Sigmoid colon (tissue), 4 donors: ENCODE results near the gene LINGO1.

Source experiments
- EP300 ChIP-seq, 4 donors: sonication (generic); formaldehyde crosslinking; IDR thresholded peaks; one replicate each; pipeline ENCODE4 v1.6.1; 2017; ENCODE audit warnings: antibody characterized with exemption in 4 of 4
- POLR2A ChIP-seq, 2 donors: fragments of 450-650 bp; IDR thresholded peaks; one replicate each; pipeline ENCODE4 v1.6.1; 2016; ENCODE audit warnings: antibody characterized with exemption in 2 of 2, mild to moderate bottlenecking in 2 of 2, moderate library complexity in 2 of 2
- POLR2AphosphoS5 ChIP-seq, 4 donors: sonication (generic); formaldehyde crosslinking; IDR thresholded peaks; one replicate each; pipeline ENCODE4 v1.6.1; 2017; ENCODE audit warnings: antibody characterized with exemption in 4 of 4
- TF ChIP-seq, protein P1 (sequence below), 4 experiments: fragments of 450-650 bp in 3 of 4; fragments of 200-600 bp in 1 of 4; IDR thresholded peaks; one replicate each; pipeline ENCODE4 v1.5.1; 2016 to 2019; ENCODE audit warnings: antibody characterized with exemption in 4 of 4, mild to moderate bottlenecking in 3 of 4, moderate library complexity in 2 of 4

DNA sequence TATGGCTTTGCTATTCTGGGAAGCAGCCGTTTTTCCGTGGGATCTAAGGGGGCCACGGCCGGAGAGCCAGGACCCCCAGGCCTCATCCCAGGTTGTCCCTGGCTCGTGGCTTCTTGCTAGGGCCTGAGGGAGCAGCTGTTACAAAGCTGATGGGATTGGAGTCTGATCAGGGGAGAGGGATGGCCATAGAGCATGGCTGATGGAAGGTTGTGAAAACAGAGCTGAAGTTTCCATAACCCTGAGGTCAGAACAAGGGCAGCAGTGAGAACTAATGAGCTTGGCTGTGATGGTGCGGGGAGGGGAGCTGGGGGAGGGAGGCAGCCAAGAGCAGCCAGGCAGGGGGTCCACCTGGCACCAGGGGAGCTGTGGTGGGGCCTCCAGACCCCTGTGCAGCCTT lies 63.0 kb downstream of the LINGO1 start:
- TF ChIP-seq, protein P1, sequence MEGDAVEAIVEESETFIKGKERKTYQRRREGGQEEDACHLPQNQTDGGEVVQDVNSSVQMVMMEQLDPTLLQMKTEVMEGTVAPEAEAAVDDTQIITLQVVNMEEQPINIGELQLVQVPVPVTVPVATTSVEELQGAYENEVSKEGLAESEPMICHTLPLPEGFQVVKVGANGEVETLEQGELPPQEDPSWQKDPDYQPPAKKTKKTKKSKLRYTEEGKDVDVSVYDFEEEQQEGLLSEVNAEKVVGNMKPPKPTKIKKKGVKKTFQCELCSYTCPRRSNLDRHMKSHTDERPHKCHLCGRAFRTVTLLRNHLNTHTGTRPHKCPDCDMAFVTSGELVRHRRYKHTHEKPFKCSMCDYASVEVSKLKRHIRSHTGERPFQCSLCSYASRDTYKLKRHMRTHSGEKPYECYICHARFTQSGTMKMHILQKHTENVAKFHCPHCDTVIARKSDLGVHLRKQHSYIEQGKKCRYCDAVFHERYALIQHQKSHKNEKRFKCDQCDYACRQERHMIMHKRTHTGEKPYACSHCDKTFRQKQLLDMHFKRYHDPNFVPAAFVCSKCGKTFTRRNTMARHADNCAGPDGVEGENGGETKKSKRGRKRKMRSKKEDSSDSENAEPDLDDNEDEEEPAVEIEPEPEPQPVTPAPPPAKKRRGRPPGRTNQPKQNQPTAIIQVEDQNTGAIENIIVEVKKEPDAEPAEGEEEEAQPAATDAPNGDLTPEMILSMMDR (IDR thresholded peaks at IDR 0.05), result no peak
- TF ChIP-seq POLR2AphosphoS5 (IDR thresholded peaks at IDR 0.05), result no peak
- TF ChIP-seq EP300 (IDR thresholded peaks at IDR 0.05), result no peak
- no peak for TF ChIP-seq POLR2A (IDR thresholded peaks at IDR 0.05)
